ENCODE results near the gene AGAP2. TPM values are rescaled to one million over a fixed set of nuclear protein-coding genes. Genes with fewer than 3 reads are reported as not detected.

Gene AGAP2
- total RNA-seq, 1 donor: 7.6 TPM

GRCh38 chr12:57737467-57738460 is 778 bp downstream of the AGAP2 start:
- Histone ChIP-seq H3K4me1 (ENCODE audit: insufficient read depth, low read length) (peaks cover 38% of the 10 kb centered on the region), H3K9me3 (ENCODE audit: low read depth, low read length) (no peaks in the 10 kb centered on the region), H3K27me3 (ENCODE audit: insufficient read depth, low read length) (no peaks in the 10 kb centered on the region), H3K4me3 (ENCODE audit: low read length) (no peak overlapping the region)

- H3K9me3 ChIP-seq (ENCODE audit: low read depth, low read length): no peaks in the 10 kb centered on the region
- H3K4me1 ChIP-seq (ENCODE audit: insufficient read depth, low read length): peaks cover 30% of the 10 kb centered on the region
- H3K27me3 ChIP-seq (ENCODE audit: insufficient read depth, low read length): no peaks in the 10 kb centered on the region
- H3K4me3 ChIP-seq (ENCODE audit: low read length): no peak overlapping the region
These were observed 1.6 kb downstream of the AGAP2 start for GRCh38 chr12:57736741-57737466.

DNA sequence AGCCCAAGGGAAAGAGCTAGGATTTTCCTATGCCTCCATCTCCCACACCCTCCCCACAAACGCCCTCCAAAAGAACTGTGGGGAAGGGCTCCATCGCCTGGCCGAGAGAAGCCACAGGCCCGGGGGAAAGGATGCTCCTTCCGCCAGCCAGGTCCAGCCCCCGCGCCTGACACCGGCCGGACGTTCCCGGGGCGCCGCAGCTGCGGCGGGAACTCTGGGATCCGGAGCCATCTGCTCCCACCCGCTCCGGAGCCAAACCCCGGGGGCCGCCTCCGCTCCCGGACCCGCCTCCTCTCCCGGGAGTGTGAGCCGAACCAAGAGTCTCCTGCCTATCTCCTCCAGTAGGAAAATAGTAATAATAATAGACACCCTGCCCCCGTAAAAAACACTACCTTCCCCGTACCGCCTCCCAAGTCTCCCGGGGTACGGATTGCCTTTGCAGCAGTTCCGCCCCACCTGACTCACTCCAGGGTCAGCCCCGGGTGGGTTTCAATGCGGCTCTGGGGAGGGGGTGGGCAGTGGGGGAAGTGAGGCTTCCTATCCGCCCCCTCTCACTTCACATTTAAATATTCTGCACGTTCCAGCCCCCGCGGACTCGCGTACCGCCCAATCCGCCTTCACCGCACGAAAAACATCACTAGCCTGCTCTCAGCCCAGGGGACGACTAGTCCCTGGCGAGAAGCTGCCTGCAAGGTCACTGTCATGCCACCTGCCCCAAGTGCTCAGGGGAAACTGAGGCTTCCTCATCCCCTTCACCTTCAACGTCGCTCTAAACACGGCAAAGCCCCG is 2.4 kb downstream of the AGAP2 start:
- Histone ChIP-seq H3K4me3 (ENCODE audit: low read length) (no peak overlapping the region), H3K9me3 (ENCODE audit: low read depth, low read length) (no peaks in the 10 kb centered on the region), H3K4me1 (ENCODE audit: insufficient read depth, low read length) (peaks cover 23% of the 10 kb centered on the region)

DNA sequence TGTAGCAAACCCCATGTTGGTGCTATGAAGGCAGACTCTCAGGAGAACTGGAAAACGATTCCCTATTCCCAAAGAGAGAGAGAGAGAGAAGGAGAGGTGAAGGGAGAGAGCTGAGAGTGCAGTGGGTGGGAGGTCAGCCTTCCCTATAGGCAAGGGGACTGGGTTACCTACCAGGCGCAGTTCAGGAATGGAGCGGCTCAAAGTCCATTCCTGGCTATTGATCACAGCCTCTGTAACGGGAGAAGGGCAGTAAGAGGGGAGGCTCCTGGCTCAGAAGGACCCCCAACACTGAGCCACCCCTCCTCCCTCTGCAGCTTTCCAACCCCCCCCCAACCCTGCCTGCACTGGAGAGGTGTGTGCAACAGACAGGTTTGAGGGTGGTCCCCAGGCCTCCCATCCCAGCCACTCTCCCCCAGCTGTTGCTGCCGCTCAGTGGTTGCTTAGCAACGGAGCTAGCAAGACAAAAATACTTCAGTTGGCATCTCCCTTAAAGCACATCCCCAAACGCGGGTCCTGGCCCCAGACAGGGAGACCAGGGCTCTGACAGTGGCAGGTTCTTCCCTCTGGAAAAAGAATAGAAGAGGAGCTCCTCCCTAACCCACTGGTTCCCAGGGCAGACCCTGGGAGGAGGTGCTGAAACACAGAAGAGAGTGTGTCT is 3.2 kb downstream of the AGAP2 start:
- no peaks in the 10 kb centered on the region for H3K9me3 ChIP-seq (ENCODE audit: low read depth, low read length)
- H3K4me3 ChIP-seq (ENCODE audit: low read length): no peak overlapping the region
- H3K4me1 ChIP-seq (ENCODE audit: insufficient read depth, low read length): peaks cover 15% of the 10 kb centered on the region
- no peaks in the 10 kb centered on the region for H3K27me3 ChIP-seq (ENCODE audit: insufficient read depth, low read length)

More for the DNA sequence above, 2.4 kb downstream of the AGAP2 start:
- H3K27me3 ChIP-seq (ENCODE audit: insufficient read depth, low read length): no peaks in the 10 kb centered on the region

DNA sequence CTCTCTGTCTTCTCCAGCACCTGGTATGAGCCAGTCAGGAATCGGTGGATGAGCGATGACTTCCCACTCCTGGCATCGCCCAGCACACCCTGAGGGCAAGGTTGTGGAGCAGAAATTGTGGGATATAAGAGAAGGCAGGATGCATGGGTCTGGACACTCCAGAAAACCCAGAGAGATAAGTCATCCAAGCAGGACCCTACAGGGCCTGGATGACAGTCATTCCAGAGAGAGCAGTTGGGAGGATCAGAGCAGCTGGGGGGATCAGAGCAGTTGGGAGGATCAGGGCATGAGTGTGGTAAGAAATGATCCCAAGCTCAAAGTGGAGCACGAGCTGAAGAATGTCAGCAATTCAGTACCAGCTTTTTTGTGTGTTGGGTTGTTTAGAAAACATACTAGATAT is 4.0 kb downstream of the AGAP2 start:
- H3K27me3 ChIP-seq (ENCODE audit: insufficient read depth, low read length): no peaks in the 10 kb centered on the region
- no peak overlapping the region for H3K4me3 ChIP-seq (ENCODE audit: low read length)
- no peaks in the 10 kb centered on the region for H3K9me3 ChIP-seq (ENCODE audit: low read depth, low read length)
- peaks cover 7% of the 10 kb centered on the region for H3K4me1 ChIP-seq (ENCODE audit: insufficient read depth, low read length)

DNA sequence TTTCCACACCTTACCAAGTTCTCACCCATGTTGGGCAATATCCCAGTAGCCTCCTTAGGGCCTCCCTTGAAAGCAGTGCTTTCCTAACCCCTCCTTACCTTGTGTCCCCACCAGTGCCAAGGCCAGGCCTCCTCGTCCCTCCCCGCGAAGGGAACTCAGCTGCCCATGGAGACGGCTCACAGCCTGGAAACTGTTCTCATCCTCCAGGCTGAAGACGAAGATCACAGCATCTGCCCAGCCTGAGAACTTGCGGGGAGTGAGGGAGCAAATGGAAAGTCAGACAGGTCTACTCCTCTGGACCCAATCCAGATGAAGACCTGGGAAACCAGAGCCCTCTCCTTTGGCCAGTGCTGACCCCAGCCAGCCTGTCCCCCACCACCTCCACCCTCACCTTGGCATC is 4.6 kb downstream of the AGAP2 start:
- H3K4me3 ChIP-seq (ENCODE audit: low read length): no peak overlapping the region
- H3K4me1 ChIP-seq (ENCODE audit: insufficient read depth, low read length): peaks cover under 1% of the 10 kb centered on the region
- H3K9me3 ChIP-seq (ENCODE audit: low read depth, low read length): no peaks in the 10 kb centered on the region
- no peaks in the 10 kb centered on the region for H3K27me3 ChIP-seq (ENCODE audit: insufficient read depth, low read length)

DNA sequence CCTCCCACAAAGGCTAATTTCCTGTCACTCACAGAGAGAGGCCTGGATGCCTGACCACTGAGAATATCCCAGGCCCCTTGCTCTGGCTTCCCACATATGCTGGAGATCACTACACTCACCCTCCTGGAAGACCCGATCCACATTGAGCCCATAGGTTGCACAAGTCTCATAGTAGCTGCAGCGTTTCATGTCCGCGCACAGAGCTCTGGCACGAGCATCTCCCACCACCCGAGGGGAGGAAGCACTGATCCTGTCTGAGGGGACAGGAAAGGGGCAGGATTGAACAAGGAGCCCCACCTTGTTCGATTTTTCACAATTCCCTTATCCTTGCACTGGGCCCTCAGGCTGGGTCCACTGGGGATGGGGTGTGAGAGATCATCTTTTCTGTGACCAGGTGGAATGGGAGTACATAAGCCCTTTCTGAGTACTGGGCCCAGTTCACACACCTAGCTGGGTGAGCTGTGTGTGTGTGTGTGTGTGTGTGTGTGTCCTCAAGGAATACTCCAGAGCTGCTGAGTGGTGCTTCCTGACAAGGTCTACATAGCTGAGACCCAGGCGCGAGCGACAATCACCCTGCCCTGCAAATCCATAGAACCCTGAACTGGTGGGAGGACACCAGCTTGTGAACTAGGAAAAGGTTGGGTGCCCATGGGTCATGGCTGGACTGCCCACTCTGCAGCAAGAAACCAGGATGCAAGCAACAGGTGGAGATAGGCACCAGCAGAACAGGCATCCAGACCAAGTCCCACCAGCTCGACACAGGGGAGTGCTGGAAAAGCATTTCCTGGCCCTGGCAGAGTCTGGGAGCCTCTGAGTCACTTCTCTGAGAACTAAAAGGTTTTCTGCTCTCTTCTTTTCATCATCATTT is 5.6 kb downstream of the AGAP2 start:
- Histone ChIP-seq H3K4me1 (ENCODE audit: insufficient read depth, low read length) (no peaks in the 10 kb centered on the region), H3K9me3 (ENCODE audit: low read depth, low read length) (no peaks in the 10 kb centered on the region), H3K4me3 (ENCODE audit: low read length) (no peak overlapping the region), H3K27me3 (ENCODE audit: insufficient read depth, low read length) (no peaks in the 10 kb centered on the region)

DNA sequence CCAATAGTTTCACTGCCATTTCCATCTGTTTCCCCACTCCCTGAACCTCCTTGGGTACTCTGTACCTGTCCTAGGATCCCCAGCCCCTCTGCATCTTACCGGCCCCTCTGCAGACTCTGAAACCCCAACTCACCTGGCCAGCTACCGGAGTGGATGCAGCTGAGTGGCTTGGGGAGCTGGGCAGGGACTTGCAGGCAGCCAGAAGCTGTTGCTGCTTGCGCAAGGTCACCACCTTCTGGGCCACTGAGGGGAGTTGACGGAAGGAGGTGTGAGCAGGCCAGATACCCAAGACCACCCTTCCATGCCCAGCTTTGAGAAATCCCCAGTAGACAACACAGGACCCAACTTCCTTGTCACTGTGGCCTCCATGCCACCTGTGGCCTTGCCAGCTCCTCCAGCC is 6.3 kb downstream of the AGAP2 start:
- no peaks in the 10 kb centered on the region for H3K27me3 ChIP-seq (ENCODE audit: insufficient read depth, low read length)

DNA sequence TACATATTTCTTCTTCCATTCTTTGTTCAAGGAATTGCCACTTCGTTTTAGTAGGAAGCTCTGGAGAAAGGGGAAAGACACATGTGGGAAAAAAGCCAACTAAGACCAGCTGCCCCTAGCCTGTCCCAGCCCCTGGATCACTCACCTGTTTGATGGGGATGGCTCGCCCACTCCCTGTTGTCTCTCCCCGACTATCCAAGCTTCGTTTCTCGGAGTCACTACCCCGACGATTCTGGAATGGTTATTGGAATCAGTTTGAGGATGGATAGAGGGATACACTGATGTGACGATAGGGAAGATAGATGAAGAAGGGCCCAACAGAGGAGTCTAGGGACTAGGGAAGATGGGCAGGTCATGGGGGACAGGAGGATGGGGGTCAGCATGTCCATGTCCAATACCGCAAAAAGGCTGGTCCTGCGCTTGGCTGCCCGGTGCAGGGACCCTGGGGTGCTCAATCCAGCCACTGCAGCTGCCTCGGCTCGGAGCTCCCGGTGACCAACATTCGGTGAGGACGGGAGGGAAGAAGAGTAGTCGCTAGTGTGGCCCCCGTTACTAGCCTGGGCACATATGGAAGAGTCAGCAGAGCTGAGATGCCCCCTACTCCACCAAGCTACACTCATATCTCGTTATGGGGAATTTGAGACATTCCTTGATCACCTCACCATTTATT is 7.0 kb downstream of the AGAP2 start:
- Histone ChIP-seq H3K27me3 (ENCODE audit: insufficient read depth, low read length) (no peaks in the 10 kb centered on the region), H3K9me3 (ENCODE audit: low read depth, low read length) (no peaks in the 10 kb centered on the region), H3K4me3 (ENCODE audit: low read length) (no peak overlapping the region), H3K4me1 (ENCODE audit: insufficient read depth, low read length) (no peaks in the 10 kb centered on the region)

More for the DNA sequence above, 6.3 kb downstream of the AGAP2 start:
- H3K4me3 ChIP-seq (ENCODE audit: low read length): no peak overlapping the region
- H3K9me3 ChIP-seq (ENCODE audit: low read depth, low read length): no peaks in the 10 kb centered on the region
- no peaks in the 10 kb centered on the region for H3K4me1 ChIP-seq (ENCODE audit: insufficient read depth, low read length)

- H3K4me1 ChIP-seq (ENCODE audit: insufficient read depth, low read length): no peaks in the 10 kb centered on the region
- H3K27me3 ChIP-seq (ENCODE audit: insufficient read depth, low read length): no peaks in the 10 kb centered on the region
- H3K4me3 ChIP-seq (ENCODE audit: low read length): no peak overlapping the region
- H3K9me3 ChIP-seq (ENCODE audit: low read depth, low read length): no peaks in the 10 kb centered on the region
These were observed 8.0 kb downstream of the AGAP2 start for GRCh38 chr12:57730336-57731067.

DNA sequence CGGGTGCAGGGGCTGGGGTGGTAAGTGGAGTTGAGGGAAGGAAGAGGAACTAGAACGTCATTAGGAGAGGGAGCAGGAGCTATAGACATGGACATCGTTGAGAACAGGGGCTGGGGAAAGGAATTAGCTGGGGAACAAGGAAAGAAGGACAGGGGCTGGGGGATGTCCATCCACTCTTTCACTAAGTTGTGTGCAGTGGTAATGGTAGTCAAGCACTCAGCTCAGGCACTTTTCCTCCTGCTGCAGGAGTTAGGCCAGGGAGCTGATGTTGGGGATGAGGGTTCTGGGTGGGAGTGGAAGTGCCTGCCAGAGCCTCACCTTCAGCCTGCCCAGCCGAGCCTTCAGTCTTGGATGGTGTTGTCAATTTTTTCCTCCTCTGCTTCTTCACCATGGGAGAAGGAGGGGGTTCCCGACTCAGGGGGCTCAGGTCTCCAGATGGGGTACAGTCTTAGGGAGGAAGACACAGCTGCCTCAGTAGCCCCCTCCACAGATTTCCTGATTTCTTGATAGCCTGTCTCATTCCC is 9.2 kb downstream of the AGAP2 start:
- no peaks in the 10 kb centered on the region for H3K4me1 ChIP-seq (ENCODE audit: insufficient read depth, low read length)
- H3K4me3 ChIP-seq (ENCODE audit: low read length): no peak overlapping the region
- no peaks in the 10 kb centered on the region for H3K27me3 ChIP-seq (ENCODE audit: insufficient read depth, low read length)
- H3K9me3 ChIP-seq (ENCODE audit: low read depth, low read length): no peaks in the 10 kb centered on the region

DNA sequence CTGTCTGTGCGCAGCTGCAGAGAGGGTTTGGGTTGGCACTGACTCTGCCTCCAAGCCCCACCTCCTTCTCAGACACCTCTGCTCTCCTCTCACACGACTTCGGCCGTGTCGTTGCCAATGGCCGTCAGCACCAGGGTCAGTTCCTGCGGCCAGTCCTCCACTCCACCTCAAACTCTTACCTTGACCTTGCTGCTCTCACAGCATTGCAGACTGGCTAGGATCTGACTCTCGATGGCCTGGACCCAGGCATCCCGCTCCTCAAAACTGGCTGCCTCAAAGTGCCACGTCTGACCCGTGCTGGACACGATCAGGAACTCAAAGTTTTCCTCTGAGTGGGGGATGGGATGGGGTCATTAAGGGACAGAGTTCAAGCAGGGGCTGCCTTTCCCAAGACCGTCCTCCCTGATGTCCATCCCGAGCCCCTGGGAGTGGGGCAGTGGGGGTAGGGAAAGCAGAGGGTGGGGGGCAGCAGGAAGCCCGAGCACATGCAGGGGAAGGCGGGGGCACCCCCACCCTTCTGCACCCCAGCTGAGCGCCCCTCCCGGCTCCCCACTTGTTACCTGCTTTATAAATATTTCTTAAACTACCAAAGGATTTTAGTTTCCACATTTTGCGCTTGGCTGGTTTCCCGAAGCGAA is 10.7 kb downstream of the AGAP2 start:
- no peaks in the 10 kb centered on the region for H3K27me3 ChIP-seq (ENCODE audit: insufficient read depth, low read length)
- no peak overlapping the region for H3K4me3 ChIP-seq (ENCODE audit: low read length)
- H3K4me1 ChIP-seq (ENCODE audit: insufficient read depth, low read length): no peaks in the 10 kb centered on the region
- H3K9me3 ChIP-seq (ENCODE audit: low read depth, low read length): no peaks in the 10 kb centered on the region
